T-cell (primary cell): ENCODE measurements around the gene LENG1. TPM values are rescaled to one million over a fixed set of nuclear protein-coding genes. Genes with fewer than 3 reads are reported as not detected.

Experiments
- ATAC-seq, 4 experiments: fragments of 200-7000 bp in 3 of 4; fragments of 150-1000 bp in 1 of 4; cut with Tn5 transposase; replicated peaks in 1 of 4; 1 replicate in 3 of 4; 2 replicates in 1 of 4; pipeline ENCODE4 v1.10.0; 2021; ENCODE audit warnings: moderate library complexity in 3 of 4, mild to moderate bottlenecking in 2 of 4, moderate number of reproducible peaks in 1 of 4
- CTCF ChIA-PET, 2 donors: fragments of 300-600 bp; sonication (Branson Sonifier 250); formaldehyde crosslinking; loops; one replicate each; lab custom pipeline; 2022; ENCODE audit warnings: antibody characterized with exemption in 2 of 2; lab: Charles Lee
- POLR2A ChIA-PET, 2 donors: fragments of 300-600 bp; sonication (Branson Sonifier 250); formaldehyde crosslinking; loops; one replicate each; lab custom pipeline; 2022; ENCODE audit warnings: antibody characterized with exemption in 2 of 2; lab: Charles Lee
- DNase-seq, 35 experiments: peaks; one replicate each; pipeline versions ENCODE4 v3.0.0 to v3.0.0-alpha.2; 2013 to 2023
- H3K27ac ChIP-seq: one replicate; pipeline ENCODE4 v1.5.1; 2013; ENCODE audit warnings: low read length
- H3K27me3 ChIP-seq, 2 experiments: replicated peaks in 1 of 2; 1 replicate in 1 of 2; 2 replicates in 1 of 2; pipeline versions ENCODE4 v1.6.1 to v1.7.0; 2013; ENCODE audit warnings: low read length in 1 of 2, mixed read lengths in 1 of 2; ENCODE audit not compliant: control insufficient read depth in 2 of 2, insufficient read depth in 2 of 2; ENCODE audit errors: extremely low read depth in 1 of 2
- H3K36me3 ChIP-seq, 2 donors: 1 replicate in 1 of 2; 2 replicates in 1 of 2; pipeline versions ENCODE4 v1.6.1 to v1.7.0; 2013; ENCODE audit warnings: low read length in 1 of 2; ENCODE audit not compliant: control insufficient read depth in 2 of 2, insufficient read depth in 1 of 2; ENCODE audit errors: extremely low read depth in 1 of 2
- H3K4me1 ChIP-seq, 2 experiments: 1 replicate in 1 of 2; 2 replicates in 1 of 2; pipeline versions ENCODE4 v1.6.1 to v1.7.0; 2013; ENCODE audit warnings: low read length in 2 of 2, mixed read lengths in 1 of 2; ENCODE audit not compliant: insufficient read depth in 2 of 2, control insufficient read depth in 1 of 2; ENCODE audit errors: extremely low read depth in 1 of 2
- H3K4me3 ChIP-seq, 2 donors: 1 replicate in 1 of 2; 2 replicates in 1 of 2; pipeline versions ENCODE4 v1.5.1 to v1.7.0; 2013; ENCODE audit warnings: mild to moderate bottlenecking in 2 of 2, low read length in 1 of 2, moderate library complexity in 1 of 2; ENCODE audit not compliant: control insufficient read depth in 1 of 2; ENCODE audit errors: extremely low read depth in 1 of 2
- H3K9me3 ChIP-seq: 2 replicates; pipeline ENCODE4 v1.7.0; 2013
- H3K27ac Mint-ChIP-seq, 2 donors: one replicate each; pipeline ENCODE4 v1.8.0; 2020 to 2021; ENCODE audit warnings: mild to moderate bottlenecking in 2 of 2, mixed read lengths in 2 of 2
- H3K27me3 Mint-ChIP-seq, 2 donors: one replicate each; pipeline ENCODE4 v1.8.0; 2021 to 2022; ENCODE audit warnings: mixed read lengths in 2 of 2
- H3K36me3 Mint-ChIP-seq: one replicate; pipeline ENCODE4 v1.8.0; 2021; ENCODE audit warnings: mixed read lengths
- H3K4me1 Mint-ChIP-seq, 3 donors: one replicate each; pipeline ENCODE4 v1.8.0; 2020 to 2022; ENCODE audit warnings: mixed read lengths in 3 of 3, mild to moderate bottlenecking in 1 of 3
- H3K4me3 Mint-ChIP-seq, 3 donors: one replicate each; pipeline ENCODE4 v1.8.0; 2020 to 2022; ENCODE audit warnings: mild to moderate bottlenecking in 3 of 3, mixed read lengths in 3 of 3, moderate library complexity in 3 of 3
- H3K9me3 Mint-ChIP-seq, 3 donors: one replicate each; pipeline ENCODE4 v1.8.0; 2020 to 2022; ENCODE audit warnings: mixed read lengths in 3 of 3
- WGBS: methylation state at CpG from one replicate; pipeline ENCODE4 v1.1.5; 2013; ENCODE audit warnings: missing lambda C conversion rate; ENCODE audit not compliant: insufficient coverage; 5-methylcytosine and 5-hydroxymethylcytosine counted together
- total RNA-seq, 35 experiments: library from RNA in 6 of 35; stranded (reverse) in 6 of 35; fragments of 120-200 nt in 1 of 35; gene quantifications; one replicate each; pipeline versions ENCODE4 v1.2.1 to v1.2.4 and lab custom pipeline; 2013 to 2026

LENG1 gene
- total RNA-seq, 5 donors from 2014 or later (not counting 1 experiment from before 2014, with no cell fraction given) = 8.4 to 21.5 (median 19.2) TPM

DNA sequence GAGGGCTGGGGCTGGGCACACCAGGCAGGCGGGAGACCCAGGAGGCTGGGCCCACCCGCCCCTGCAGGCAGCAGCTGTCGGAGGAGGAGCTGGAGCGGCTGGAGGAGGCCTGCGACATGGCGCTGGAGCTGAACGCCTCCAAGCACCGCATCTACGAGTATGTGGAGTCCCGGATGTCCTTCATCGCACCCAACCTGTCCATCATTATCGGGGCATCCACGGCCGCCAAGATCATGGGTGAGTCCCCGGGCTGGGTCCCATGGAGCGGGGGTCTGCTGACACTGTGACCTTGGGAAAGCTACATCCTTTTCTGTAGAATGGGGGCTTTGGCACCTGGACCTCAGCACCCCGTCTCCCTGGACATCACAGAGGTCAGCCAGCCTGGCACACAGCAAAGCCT is 35.8 kb downstream of the LENG1 start:
- H3K4me3 ChIP-seq = no peak overlapping the region
- 94% methylated on average over 15 of the region's 17 CpGs for WGBS
- Mint-ChIP-seq H3K4me3 (no peak overlapping the region), H3K27me3 (no peaks in the 10 kb centered on the region), H3K4me1 (no peaks in the 10 kb centered on the region), H3K36me3 (peaks cover 51% of the 10 kb centered on the region), H3K9me3 (no peaks in the 10 kb centered on the region), H3K27ac (no peak overlapping the region)
- peaks cover 27 to 93% of the 10 kb centered on the region in 2 donors for H3K36me3 ChIP-seq
- H3K4me1 ChIP-seq = no peaks in the 10 kb centered on the region
- ChIA-PET CTCF (no interaction called here), POLR2A (no interaction called here)
- DNase-seq (no peak), ATAC-seq (no peak)
- H3K27ac ChIP-seq = no peak overlapping the region
- no peaks in the 10 kb centered on the region for H3K27me3 ChIP-seq
- H3K9me3 ChIP-seq = no peaks in the 10 kb centered on the region

DNA sequence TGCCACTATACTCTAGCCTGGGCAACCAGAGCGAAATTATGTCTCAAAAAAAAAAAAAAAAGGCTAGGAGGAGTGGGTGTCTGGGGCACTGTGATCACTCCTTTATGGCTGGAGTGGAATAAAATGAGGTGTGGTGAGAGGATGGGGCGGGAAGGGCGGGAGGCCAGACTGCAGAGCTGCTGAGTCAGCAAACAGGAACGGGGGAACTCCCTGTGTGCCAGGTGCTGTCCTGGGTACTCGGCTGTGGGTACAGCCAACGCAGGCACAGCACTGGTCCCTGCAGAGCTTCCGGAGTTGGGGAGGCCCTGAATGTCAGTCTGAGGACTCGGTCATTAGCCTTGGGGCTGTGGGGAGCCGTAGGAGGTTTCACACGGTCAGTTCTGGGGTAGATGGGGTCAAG is 38.3 kb downstream of the LENG1 start:
- H3K27me3 ChIP-seq = no peaks in the 10 kb centered on the region
- peaks cover 13 to 78% of the 10 kb centered on the region in 2 donors for H3K36me3 ChIP-seq
- no peaks in the 10 kb centered on the region for H3K27me3 Mint-ChIP-seq
- no peak overlapping the region for H3K4me3 Mint-ChIP-seq
- H3K4me1 Mint-ChIP-seq = peaks cover 8 to 17% (median 17%) of the 10 kb centered on the region in 3 donors
- peaks cover 41% of the 10 kb centered on the region for H3K36me3 Mint-ChIP-seq
- H3K4me1 ChIP-seq = peaks cover 3 to 9% of the 10 kb centered on the region in 2 experiments
- H3K9me3 Mint-ChIP-seq = no peaks in the 10 kb centered on the region
- 90% methylated on average over 7 of the region's 10 CpGs for WGBS
- ChIA-PET CTCF (interaction anchor here in 1 of 2 donors (0.7 kb wide), 1 partner anchor 1517 kb away, joined by 3 read pairs; no protein-coding TSS in a partner anchor), POLR2A (no interaction called here)
- DNase-seq (no peak), ATAC-seq (no peak)
- no peak overlapping the region for H3K4me3 ChIP-seq
- no peak overlapping the region for H3K27ac ChIP-seq
- H3K9me3 ChIP-seq = no peaks in the 10 kb centered on the region
- H3K27ac Mint-ChIP-seq = no peak overlapping the region

DNA sequence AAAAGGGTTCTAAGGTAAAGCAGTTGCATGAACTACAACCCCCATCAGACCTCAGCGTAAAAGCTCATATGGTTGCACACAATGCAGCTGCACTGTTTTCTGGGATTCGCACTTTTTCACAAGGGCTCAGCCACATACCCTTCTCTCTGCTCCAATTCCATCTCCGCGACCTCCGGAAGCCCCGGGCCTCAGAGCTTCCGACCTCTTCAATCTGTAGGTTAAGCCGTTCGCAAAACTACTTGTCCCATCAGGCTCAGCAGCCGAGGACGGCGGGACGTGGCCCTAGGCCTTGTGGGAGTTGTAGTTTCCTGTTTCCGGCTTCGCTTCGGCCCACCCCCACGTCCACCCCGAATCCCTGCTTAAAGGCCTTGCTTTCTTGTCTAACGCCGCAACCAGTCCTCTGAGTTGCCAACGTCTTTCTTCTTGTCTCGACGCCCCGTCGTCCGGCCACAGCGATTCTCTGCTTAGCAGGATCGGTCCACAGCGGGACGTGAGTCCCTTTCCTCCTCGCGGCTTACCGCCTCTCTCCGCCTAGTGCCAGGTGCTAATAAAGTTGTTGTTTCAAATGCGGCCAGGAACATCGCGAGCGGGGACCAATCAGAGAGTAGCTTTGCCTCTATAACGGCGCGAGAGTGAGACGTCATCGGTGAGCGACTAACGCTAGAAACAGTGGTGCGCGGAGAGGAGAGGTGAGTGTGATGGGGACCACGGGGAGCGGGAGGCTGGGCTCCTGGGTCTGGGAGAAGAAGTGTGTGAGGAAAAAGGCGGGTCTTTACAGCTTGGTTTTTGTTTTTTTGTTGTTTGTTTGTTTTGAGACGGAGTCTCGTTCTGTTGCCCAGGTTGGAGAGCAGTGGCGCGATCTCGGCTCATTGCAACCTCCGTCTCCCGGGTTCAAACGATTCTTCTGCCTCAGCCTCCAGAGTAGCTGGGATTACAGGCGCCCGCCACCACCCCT is 44.1 kb downstream of the LENG1 start, which contains the start of the genes PRPF31 and TFPT:
PRPF31 (plus strand) TSS at position 646 of the 955 bp plus-strand sequence. CDS start 2,525 bp downstream, outside the sequence.
TFPT (minus strand) TSS at position 549 of the 955 bp plus-strand sequence; CDS start at position 161, 388 bp downstream.
- Mint-ChIP-seq H3K27ac (peak within 1 kb of the TSS; percentile 86 to 98), H3K9me3 (no peaks in the 10 kb centered on the region), H3K4me1 (peaks cover 32 to 44% (median 40%) of the 10 kb centered on the region in 3 donors), H3K36me3 (peaks cover 16% of the 10 kb centered on the region), H3K27me3 (no peaks in the 10 kb centered on the region), H3K4me3 (peak within 1 kb of the TSS; percentile 84 to 91 (median 89))
- ChIA-PET CTCF (interaction anchor here in 1 of 2 donors (1.8 to 2.9 kb wide), 2 partner anchors 13 to 21 kb away, joined by 8 to 14 read pairs; partner anchors contain the start of genes CNOT3 and NDUFA3), POLR2A (interaction anchor here (0.5 to 1.4 kb wide), 5 partner anchors 21 to 85 kb away, joined by 3 to 6 read pairs (median 3); partner anchors contain the start of genes CNOT3 (in 1 of the 2), MBOAT7 (in 1 of the 2) and TSEN34 (in 1 of the 2))
- H3K4me1 ChIP-seq = peaks cover 3 to 35% of the 10 kb centered on the region in 2 experiments
- H3K9me3 ChIP-seq = no peaks in the 10 kb centered on the region
- peak within 1 kb of the TSS; percentile 78 for H3K27ac ChIP-seq
- WGBS = under 1% methylated on average over 45 of the region's 60 CpGs
- no peaks in the 10 kb centered on the region for H3K27me3 ChIP-seq
- H3K36me3 ChIP-seq = peaks cover 3 to 29% of the 10 kb centered on the region in 2 donors
- H3K4me3 ChIP-seq = peak within 1 kb of the TSS; percentile 82 to 98
- DNase-seq (peak; percentile 92 to 99 (median 95)), ATAC-seq (peak; percentile 89 to 91 (median 90))

DNA sequence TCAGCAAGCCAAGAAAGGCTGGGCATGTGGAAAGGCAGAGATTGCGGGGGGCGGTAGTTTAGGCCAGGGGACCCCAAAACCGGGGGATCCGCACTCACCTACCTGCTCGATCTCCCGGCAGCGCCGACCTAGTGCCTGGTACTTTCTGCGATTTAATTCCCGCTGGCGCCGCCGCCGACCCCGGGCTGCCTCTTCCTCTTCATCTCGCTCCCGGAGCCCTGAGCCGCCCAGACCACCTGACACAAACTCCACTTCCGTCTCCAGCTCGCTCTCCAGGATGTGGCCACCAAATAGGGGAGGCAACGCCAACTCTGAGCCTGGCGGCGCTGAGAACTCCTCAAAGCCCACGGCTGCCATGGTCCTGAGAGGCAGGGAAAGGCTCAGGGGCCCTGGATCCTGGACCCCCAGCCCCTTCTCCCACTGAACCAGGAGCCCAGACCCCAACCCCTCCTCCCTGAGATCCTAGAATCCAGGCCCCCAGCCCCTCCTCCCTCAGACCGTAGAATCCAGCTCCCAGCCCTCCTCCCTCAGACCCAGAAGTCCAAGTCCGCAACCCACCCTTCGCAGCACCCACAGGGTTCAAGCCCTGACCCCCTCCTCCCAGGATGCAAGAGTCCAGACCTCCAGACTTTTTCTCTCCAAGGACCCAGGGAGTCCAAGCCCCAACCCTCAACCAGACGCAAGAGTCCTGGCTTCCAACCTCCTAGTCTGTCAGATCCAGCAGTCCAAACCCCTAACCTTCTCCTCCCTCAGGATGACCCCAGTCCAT is 45.0 kb downstream of the LENG1 start:
- DNase-seq = peak in 33 of 35 experiments; percentile 21 to 73 (median 42)
- peaks cover 11% of the 10 kb centered on the region for H3K36me3 Mint-ChIP-seq
- WGBS = 6% methylated on average over 28 of the region's 28 CpGs
- Histone ChIP-seq H3K4me1 (peaks cover 3 to 35% of the 10 kb centered on the region in 2 experiments), H3K27me3 (no peaks in the 10 kb centered on the region), H3K27ac (peak overlapping the region; percentile 78), H3K36me3 (peaks cover 3 to 27% of the 10 kb centered on the region in 2 donors), H3K4me3 (peak overlapping the region; percentile 82 to 98), H3K9me3 (no peaks in the 10 kb centered on the region)
- H3K4me3 Mint-ChIP-seq = peak overlapping the region; percentile 84 to 91 (median 89)
- H3K4me1 Mint-ChIP-seq = peaks cover 32 to 46% (median 40%) of the 10 kb centered on the region in 3 donors
- H3K27me3 Mint-ChIP-seq = no peaks in the 10 kb centered on the region
- CTCF ChIA-PET = interaction anchor here in 1 of 2 donors (0.7 to 2.9 kb wide), 3 partner anchors 12 to 37 kb away, joined by 3 to 14 read pairs (median 8); partner anchors contain the start of genes CNOT3 and NDUFA3
- peak; percentile 35 to 52 (median 44) for ATAC-seq
- H3K9me3 Mint-ChIP-seq = no peaks in the 10 kb centered on the region
- POLR2A ChIA-PET = interaction anchor here (1.2 to 1.4 kb wide), 3 partner anchors 23 to 76 kb away, joined by 3 to 6 read pairs (median 4); partner anchors contain the start of genes CNOT3 (in 1 of the 2), MBOAT7 (in 1 of the 2) and TSEN34 (in 1 of the 2)
- peak overlapping the region; percentile 86 to 98 for H3K27ac Mint-ChIP-seq

- peaks cover 0 to 18% of the 10 kb centered on the region in 2 experiments for H3K4me1 ChIP-seq
- POLR2A ChIA-PET = no interaction called here
- no peak for ATAC-seq
- H3K27ac ChIP-seq = no peak overlapping the region
- Mint-ChIP-seq H3K36me3 (peaks cover 19% of the 10 kb centered on the region), H3K9me3 (no peaks in the 10 kb centered on the region), H3K4me1 (peaks cover 20 to 30% (median 27%) of the 10 kb centered on the region in 3 donors), H3K27ac (no peak overlapping the region), H3K4me3 (no peak overlapping the region), H3K27me3 (no peaks in the 10 kb centered on the region)
- DNase-seq = no peak
- CTCF ChIA-PET = no interaction called here
- H3K36me3 ChIP-seq = peaks cover 9 to 43% of the 10 kb centered on the region in 2 donors
- H3K27me3 ChIP-seq = no peaks in the 10 kb centered on the region
- WGBS = 33% methylated on average over 1 of the region's 6 CpGs
- H3K9me3 ChIP-seq = no peaks in the 10 kb centered on the region
- H3K4me3 ChIP-seq = no peak overlapping the region
These were observed 49.9 kb downstream of the LENG1 start for GRCh38 chr19:54109651-54110050.
